ENCODE measurements around the gene RAPH1.

DNA sequence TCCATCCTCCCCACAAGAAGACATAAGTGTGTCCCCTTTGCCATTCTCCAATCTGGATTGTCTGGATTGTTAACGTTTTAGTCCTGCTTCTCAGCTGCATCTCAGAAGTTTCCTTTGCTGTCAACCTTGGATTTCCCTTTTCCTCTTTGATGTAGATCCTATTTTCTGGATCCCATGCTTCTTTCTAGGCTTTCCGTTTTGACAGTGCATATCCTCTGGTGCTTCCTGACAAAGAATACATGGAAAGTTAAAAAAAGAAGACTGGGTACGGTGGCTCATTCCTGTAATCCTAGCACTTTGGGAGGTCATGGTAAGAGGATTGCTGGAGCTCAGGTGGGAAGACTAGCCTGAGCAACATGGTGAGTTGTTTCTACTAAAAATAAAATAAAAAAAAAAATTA is 180.1 kb downstream of the RAPH1 start:
- no peak for TF ChIP-seq POLR2A (IDR thresholded peaks at IDR 0.05)
- TF ChIP-seq, protein P1, sequence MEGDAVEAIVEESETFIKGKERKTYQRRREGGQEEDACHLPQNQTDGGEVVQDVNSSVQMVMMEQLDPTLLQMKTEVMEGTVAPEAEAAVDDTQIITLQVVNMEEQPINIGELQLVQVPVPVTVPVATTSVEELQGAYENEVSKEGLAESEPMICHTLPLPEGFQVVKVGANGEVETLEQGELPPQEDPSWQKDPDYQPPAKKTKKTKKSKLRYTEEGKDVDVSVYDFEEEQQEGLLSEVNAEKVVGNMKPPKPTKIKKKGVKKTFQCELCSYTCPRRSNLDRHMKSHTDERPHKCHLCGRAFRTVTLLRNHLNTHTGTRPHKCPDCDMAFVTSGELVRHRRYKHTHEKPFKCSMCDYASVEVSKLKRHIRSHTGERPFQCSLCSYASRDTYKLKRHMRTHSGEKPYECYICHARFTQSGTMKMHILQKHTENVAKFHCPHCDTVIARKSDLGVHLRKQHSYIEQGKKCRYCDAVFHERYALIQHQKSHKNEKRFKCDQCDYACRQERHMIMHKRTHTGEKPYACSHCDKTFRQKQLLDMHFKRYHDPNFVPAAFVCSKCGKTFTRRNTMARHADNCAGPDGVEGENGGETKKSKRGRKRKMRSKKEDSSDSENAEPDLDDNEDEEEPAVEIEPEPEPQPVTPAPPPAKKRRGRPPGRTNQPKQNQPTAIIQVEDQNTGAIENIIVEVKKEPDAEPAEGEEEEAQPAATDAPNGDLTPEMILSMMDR (IDR thresholded peaks at IDR 0.05): no peak
